DMS 273 treated with DMSO at 0.1 percent for 48 hours (cell line): ENCODE results near the gene ANO4.
"Not testable (repeated sequence)": the region's sequence is repeated elsewhere in the genome, so short reads cannot be mapped to it uniquely, and the experiment has no call there.

Experiments used
- DNase-seq: peaks from one replicate; lab custom pipeline; 2025; lab: John Stamatoyannopoulos, UW

Gene ANO4

GRCh38 chr12:100875156-100875555, 80.6 kb downstream of the ANO4 start:
- no peak for DNase-seq

GRCh38 chr12:100875771-100876170, 81.2 kb downstream of the ANO4 start:
- DNase-seq = no peak

GRCh38 chr12:100877776-100878175, 83.2 kb downstream of the ANO4 start:
- DNase-seq = no peak

- DNase-seq = no peak
These were observed 100.6 kb downstream of the ANO4 start for GRCh38 chr12:100895192-100895591.

GRCh38 chr12:100896192-100896591, 101.6 kb downstream of the ANO4 start:
- no peak for DNase-seq

- DNase-seq = no peak
These were observed 102.7 kb downstream of the ANO4 start for GRCh38 chr12:100897240-100897639.

- DNase-seq = no peak
These were observed 104.7 kb downstream of the ANO4 start for GRCh38 chr12:100899301-100899700.

- no peak for DNase-seq
These were observed 106.2 kb downstream of the ANO4 start for GRCh38 chr12:100900808-100901207.

- no peak for DNase-seq
These were observed 106.7 kb downstream of the ANO4 start for GRCh38 chr12:100901266-100901665.

- no peak for DNase-seq
These were observed 109.7 kb downstream of the ANO4 start for GRCh38 chr12:100904270-100904669.

- no peak for DNase-seq
These were observed 113.9 kb downstream of the ANO4 start for GRCh38 chr12:100908501-100908900.

- DNase-seq = no peak
These were observed 119.5 kb downstream of the ANO4 start for GRCh38 chr12:100913872-100914592.

- DNase-seq = no peak
These were observed 124.5 kb downstream of the ANO4 start for GRCh38 chr12:100919116-100919515.

GRCh38 chr12:100920493-100920892, 125.9 kb downstream of the ANO4 start:
- no peak for DNase-seq

GRCh38 chr12:100926669-100927248, 132.2 kb downstream of the ANO4 start:
- DNase-seq = no peak

GRCh38 chr12:100927826-100928225, 133.2 kb downstream of the ANO4 start:
- no peak for DNase-seq

GRCh38 chr12:100932571-100932970, 138.0 kb downstream of the ANO4 start:
- no peak for DNase-seq

- DNase-seq = not testable (repeated sequence)
These were observed 139.0 kb downstream of the ANO4 start for GRCh38 chr12:100933531-100933930.

- DNase-seq = no peak
These were observed 141.4 kb downstream of the ANO4 start for GRCh38 chr12:100935929-100936328.

GRCh38 chr12:100936661-100937060, 142.1 kb downstream of the ANO4 start:
- DNase-seq = no peak

- no peak for DNase-seq
These were observed 145.9 kb downstream of the ANO4 start for GRCh38 chr12:100940503-100940902.

- DNase-seq = no peak
These were observed 148.6 kb downstream of the ANO4 start for GRCh38 chr12:100942984-100943749.

- no peak for DNase-seq
These were observed 157.2 kb downstream of the ANO4 start for GRCh38 chr12:100951756-100952155.
